Fibroblast of lung (primary cell): ENCODE results near the gene PFN1.

Experiments
- CTCF ChIP-seq, 2 donors: IDR thresholded peaks in 1 of 2; conservative IDR thresholded peaks in 1 of 2; 1 replicate in 1 of 2; 2 replicates in 1 of 2; pipeline ENCODE4 v1.5.1; 2011 to 2012; ENCODE audit warnings: low read length in 2 of 2, control low read depth in 1 of 2, inconsistent platforms in 1 of 2, low read depth in 1 of 2, mild to moderate bottlenecking in 1 of 2
- EZH2 ChIP-seq: IDR thresholded peaks from 2 replicates; pipeline ENCODE4 v1.5.1; 2012; ENCODE audit warnings: low read length, control low read depth, mild to moderate bottlenecking; ENCODE audit errors: missing control alignments

DNA sequence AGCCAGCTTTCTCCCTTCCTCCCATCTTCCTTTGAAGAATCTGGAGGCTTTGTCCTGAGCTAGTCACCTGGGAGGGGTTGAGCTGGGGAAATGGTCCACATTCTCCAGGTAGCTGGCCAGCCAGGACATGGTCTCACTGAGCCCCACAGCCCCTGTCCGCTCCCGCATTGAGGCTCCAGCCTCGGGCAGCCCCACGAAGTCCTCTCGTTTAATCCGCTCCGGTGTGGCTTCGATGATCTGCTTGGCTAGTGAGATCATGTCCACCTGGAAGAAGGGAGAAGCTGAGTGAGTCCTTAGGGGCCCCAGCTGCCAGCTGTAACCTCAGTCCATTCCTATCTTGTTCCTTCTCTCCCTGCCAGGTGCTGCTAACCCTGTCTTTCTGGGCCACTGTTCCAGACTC is 21.9 kb upstream of the PFN1 start:
- TF ChIP-seq CTCF (conservative IDR thresholded peaks at IDR 0.05 in 1 of 2, IDR thresholded peaks at IDR 0.05 in 1 of 2; ENCODE audit: low read depth in 1 of 2, low read length in 2 of 2) (no peak), EZH2 (no peak)
